Neural progenitor cell (in vitro differentiated cells): Measurements from ENCODE around the gene PCBD2. TPM values are rescaled to one million over a fixed set of nuclear protein-coding genes. Genes with fewer than 3 reads are reported as not detected.

Source experiments
- DNase-seq: peaks from one replicate; pipeline ENCODE4 v3.0.0-alpha.2; 2016; ENCODE audit warnings: low spot score
- H2AFZ ChIP-seq: fragments of 200-600 bp; sonication (generic); replicated peaks from 2 replicates; pipeline ENCODE4 v1.6.1; 2016; ENCODE audit warnings: antibody characterized with exemption
- H3F3A ChIP-seq: fragments of 200-600 bp; sonication (generic); 2 replicates; pipeline ENCODE4 v1.6.1; 2016; ENCODE audit warnings: antibody characterized with exemption, low read depth
- H3K27ac ChIP-seq: fragments of 200-600 bp; sonication (generic); 2 replicates; pipeline ENCODE4 v1.5.1; 2016; ENCODE audit warnings: mild to moderate bottlenecking
- H3K27me3 ChIP-seq: fragments of 200-600 bp; sonication (generic); 2 replicates; pipeline ENCODE4 v1.6.1; 2016; ENCODE audit warnings: mild to moderate bottlenecking, moderate library complexity
- H3K36me3 ChIP-seq: fragments of 200-600 bp; sonication (generic); 2 replicates; pipeline ENCODE4 v1.5.1; 2016
- H3K4me1 ChIP-seq: fragments of 200-600 bp; sonication (generic); 2 replicates; pipeline ENCODE4 v1.6.1; 2016; ENCODE audit warnings: mixed run types
- H3K4me2 ChIP-seq: fragments of 200-600 bp; sonication (generic); 2 replicates; pipeline ENCODE4 v1.6.1; 2016
- H3K4me3 ChIP-seq: fragments of 200-600 bp; sonication (generic); 2 replicates; pipeline ENCODE4 v1.5.1; 2016
- H3K79me2 ChIP-seq: fragments of 200-600 bp; sonication (generic); 2 replicates; pipeline ENCODE4 v1.6.1; 2016; ENCODE audit warnings: low read depth
- H3K9ac ChIP-seq: fragments of 200-600 bp; sonication (generic); 2 replicates; pipeline ENCODE4 v1.6.1; 2016
- H3K9me3 ChIP-seq: fragments of 200-600 bp; sonication (generic); 2 replicates; pipeline ENCODE4 v1.5.1; 2016; ENCODE audit warnings: low read depth
- H4K20me1 ChIP-seq: fragments of 200-600 bp; sonication (generic); 2 replicates; pipeline ENCODE4 v1.6.1; 2016; ENCODE audit warnings: low read depth
- H3K27ac Mint-ChIP-seq: 3 replicates; pipeline ENCODE4 v1.8.0; 2021; ENCODE audit warnings: mixed read lengths
- H3K27me3 Mint-ChIP-seq: 2 replicates; pipeline ENCODE4 v1.8.0; 2022; ENCODE audit warnings: low read depth, mild to moderate bottlenecking, inconsistent platforms, moderate library complexity, mixed read lengths; ENCODE audit not compliant: insufficient read depth
- H3K36me3 Mint-ChIP-seq: 3 replicates; pipeline ENCODE4 v1.8.0; 2021; ENCODE audit warnings: mixed read lengths
- H3K4me1 Mint-ChIP-seq: 3 replicates; pipeline ENCODE4 v1.8.0; 2021; ENCODE audit warnings: mixed read lengths
- H3K4me3 Mint-ChIP-seq: 3 replicates; pipeline ENCODE4 v1.8.0; 2021; ENCODE audit warnings: mild to moderate bottlenecking, moderate library complexity, mixed read lengths
- H3K9me3 Mint-ChIP-seq: 3 replicates; pipeline ENCODE4 v1.8.0; 2020; ENCODE audit warnings: mixed read lengths
- EZH2 ChIP-seq: fragments of 200-600 bp; sonication (generic); IDR thresholded peaks from 2 replicates; pipeline ENCODE4 v1.6.1; 2017; ENCODE audit warnings: antibody characterized with exemption, mild to moderate bottlenecking, moderate library complexity
- EZH2phosphoT487 ChIP-seq: fragments of 200-600 bp; sonication (generic); IDR thresholded peaks from 2 replicates; pipeline ENCODE4 v1.6.1; 2017; ENCODE audit warnings: antibody characterized with exemption
- total RNA-seq: library from RNA; depleted of rRNA; stranded (reverse); fragments of >200 nt; gene quantifications from 2 replicates; pipeline ENCODE4 v1.2.3, GENCODE V29; 2015; ENCODE audit warnings: low replicate concordance
- TF ChIP-seq, protein P1 (sequence below): fragments of 200-600 bp; sonication (generic); IDR thresholded peaks from 2 replicates; pipeline ENCODE4 v1.5.1; 2017; ENCODE audit warnings: antibody characterized with exemption, mild to moderate bottlenecking

PCBD2 gene
- total RNA-seq, 1 donor from 2014 or later, result 5.0 TPM

DNA sequence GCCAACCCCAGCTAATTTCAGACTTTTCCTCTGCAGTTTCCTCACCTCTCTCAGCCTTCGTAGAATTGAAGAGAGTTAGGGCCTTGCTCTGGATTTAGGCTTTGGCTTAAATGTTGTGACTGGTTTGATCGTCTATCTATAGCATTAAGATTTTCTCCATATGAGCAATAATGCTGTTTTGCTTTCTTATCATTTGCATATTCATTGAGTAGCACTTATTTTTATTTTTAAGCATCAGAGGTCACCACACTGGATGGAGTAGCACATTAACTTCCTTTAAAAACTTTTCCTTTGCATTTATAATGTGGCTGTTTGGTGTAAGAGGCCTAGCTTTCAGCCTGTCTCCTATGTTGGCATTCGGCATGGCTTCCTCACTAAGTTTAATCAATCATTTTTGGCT is 12.6 kb upstream of the PCBD2 start:
- no peak overlapping the region for H2AFZ ChIP-seq
- Mint-ChIP-seq H3K4me1 (no peaks in the 10 kb centered on the region), H3K27me3 (no peaks in the 10 kb centered on the region), H3K9me3 (peaks cover 8% of the 10 kb centered on the region), H3K36me3 (peaks cover 42% of the 10 kb centered on the region), H3K4me3 (no peak overlapping the region), H3K27ac (no peak overlapping the region)
- no peaks in the 10 kb centered on the region for H3K79me2 ChIP-seq
- H3K4me3 ChIP-seq, result no peak overlapping the region
- no peaks in the 10 kb centered on the region for H3F3A ChIP-seq
- peaks cover 10% of the 10 kb centered on the region for H3K4me1 ChIP-seq
- DNase-seq, result no peak
- H3K9ac ChIP-seq, result no peak overlapping the region
- no peak overlapping the region for H3K4me2 ChIP-seq
- peaks cover 5% of the 10 kb centered on the region for H4K20me1 ChIP-seq
- TF ChIP-seq, protein P1, sequence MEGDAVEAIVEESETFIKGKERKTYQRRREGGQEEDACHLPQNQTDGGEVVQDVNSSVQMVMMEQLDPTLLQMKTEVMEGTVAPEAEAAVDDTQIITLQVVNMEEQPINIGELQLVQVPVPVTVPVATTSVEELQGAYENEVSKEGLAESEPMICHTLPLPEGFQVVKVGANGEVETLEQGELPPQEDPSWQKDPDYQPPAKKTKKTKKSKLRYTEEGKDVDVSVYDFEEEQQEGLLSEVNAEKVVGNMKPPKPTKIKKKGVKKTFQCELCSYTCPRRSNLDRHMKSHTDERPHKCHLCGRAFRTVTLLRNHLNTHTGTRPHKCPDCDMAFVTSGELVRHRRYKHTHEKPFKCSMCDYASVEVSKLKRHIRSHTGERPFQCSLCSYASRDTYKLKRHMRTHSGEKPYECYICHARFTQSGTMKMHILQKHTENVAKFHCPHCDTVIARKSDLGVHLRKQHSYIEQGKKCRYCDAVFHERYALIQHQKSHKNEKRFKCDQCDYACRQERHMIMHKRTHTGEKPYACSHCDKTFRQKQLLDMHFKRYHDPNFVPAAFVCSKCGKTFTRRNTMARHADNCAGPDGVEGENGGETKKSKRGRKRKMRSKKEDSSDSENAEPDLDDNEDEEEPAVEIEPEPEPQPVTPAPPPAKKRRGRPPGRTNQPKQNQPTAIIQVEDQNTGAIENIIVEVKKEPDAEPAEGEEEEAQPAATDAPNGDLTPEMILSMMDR, result no peak
- no peak for TF ChIP-seq EZH2
- H3K36me3 ChIP-seq, result no peaks in the 10 kb centered on the region
- no peaks in the 10 kb centered on the region for H3K27me3 ChIP-seq
- H3K9me3 ChIP-seq, result no peaks in the 10 kb centered on the region
- no peak overlapping the region for H3K27ac ChIP-seq

DNA sequence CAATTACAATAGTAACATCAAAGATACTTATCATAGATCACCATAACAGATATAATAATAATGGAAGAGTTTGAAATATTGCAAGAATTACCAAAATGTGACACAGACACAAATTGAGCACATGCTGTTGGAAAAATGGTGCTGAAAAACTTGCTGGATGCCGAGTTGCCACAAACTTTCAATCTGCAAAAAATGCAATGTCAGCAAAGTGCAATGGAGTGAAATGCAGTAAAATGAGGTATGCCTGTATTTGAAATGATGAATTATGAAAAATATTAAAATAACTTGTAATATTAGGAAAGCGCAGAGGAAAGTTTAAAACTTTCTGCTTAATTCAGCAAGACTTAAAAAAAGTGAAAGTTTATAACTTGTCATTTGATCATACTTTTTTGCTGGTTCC is 12.0 kb upstream of the PCBD2 start:
- TF ChIP-seq EZH2 (no peak), EZH2phosphoT487 (no peak)
- TF ChIP-seq, protein P1, result no peak
- Histone ChIP-seq H3K4me3 (no peak overlapping the region), H3K36me3 (no peaks in the 10 kb centered on the region), H3K9me3 (no peaks in the 10 kb centered on the region), H2AFZ (no peak overlapping the region), H3F3A (no peaks in the 10 kb centered on the region), H3K4me1 (peaks cover 10% of the 10 kb centered on the region), H3K27ac (no peak overlapping the region), H3K4me2 (no peak overlapping the region), H3K27me3 (no peaks in the 10 kb centered on the region), H3K9ac (no peak overlapping the region), H4K20me1 (peaks cover 5% of the 10 kb centered on the region), H3K79me2 (no peaks in the 10 kb centered on the region)
- H3K4me1 Mint-ChIP-seq, result no peaks in the 10 kb centered on the region
- peaks cover 36% of the 10 kb centered on the region for H3K36me3 Mint-ChIP-seq
- H3K27ac Mint-ChIP-seq, result no peak overlapping the region
- H3K27me3 Mint-ChIP-seq, result no peaks in the 10 kb centered on the region
- peaks cover 8% of the 10 kb centered on the region for H3K9me3 Mint-ChIP-seq
- no peak for DNase-seq
- no peak overlapping the region for H3K4me3 Mint-ChIP-seq

DNA sequence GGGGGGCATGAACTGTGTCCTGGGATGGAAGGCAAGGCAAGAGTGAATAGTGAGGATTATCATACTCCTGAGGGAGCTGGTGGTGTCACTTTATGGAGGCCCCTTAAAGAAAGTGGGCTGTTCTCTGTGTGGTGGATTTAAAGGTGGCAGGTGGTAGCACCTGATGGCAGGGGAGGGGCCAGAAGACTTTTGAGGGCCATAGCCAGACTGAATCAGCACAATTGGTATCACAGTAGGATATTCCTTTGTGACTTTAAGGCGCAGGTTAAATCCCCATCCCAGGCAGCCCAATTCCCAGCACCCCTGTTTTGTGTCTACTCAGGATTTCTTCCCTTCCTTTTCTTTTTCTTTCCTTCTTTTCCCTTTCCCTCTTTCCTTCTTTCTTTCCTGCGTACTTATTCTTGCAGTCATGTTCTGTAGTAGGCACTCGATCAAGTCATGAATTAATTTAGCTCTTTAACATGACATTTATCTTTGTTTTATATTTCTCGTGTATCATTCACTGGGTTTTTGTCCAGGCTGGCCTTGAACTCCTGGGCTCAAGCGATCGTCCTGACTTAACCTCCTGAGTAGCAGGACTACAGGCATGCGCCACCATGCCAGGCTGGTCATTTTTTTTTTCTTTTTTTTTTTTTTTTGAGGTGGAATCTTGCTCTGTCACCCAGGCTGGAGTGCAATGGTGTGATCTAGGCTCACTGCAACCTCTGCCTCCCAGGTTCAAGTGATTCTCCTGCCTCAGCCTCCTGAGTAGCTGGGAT is 11.0 kb upstream of the PCBD2 start:
- Mint-ChIP-seq H3K4me1 (no peaks in the 10 kb centered on the region), H3K9me3 (peaks cover 7% of the 10 kb centered on the region), H3K36me3 (peaks cover 31% of the 10 kb centered on the region), H3K27me3 (no peaks in the 10 kb centered on the region), H3K4me3 (no peak overlapping the region), H3K27ac (no peak overlapping the region)
- Histone ChIP-seq H3K36me3 (no peaks in the 10 kb centered on the region), H2AFZ (no peak overlapping the region), H3K9ac (no peak overlapping the region), H3K9me3 (no peaks in the 10 kb centered on the region), H3K27ac (no peak overlapping the region), H3K27me3 (no peaks in the 10 kb centered on the region), H3K4me2 (no peak overlapping the region), H3K4me3 (no peak overlapping the region), H3F3A (no peaks in the 10 kb centered on the region), H3K4me1 (peaks cover 10% of the 10 kb centered on the region), H4K20me1 (peaks cover 5% of the 10 kb centered on the region), H3K79me2 (no peaks in the 10 kb centered on the region)
- TF ChIP-seq, protein P1, result no peak
- TF ChIP-seq EZH2 (no peak), EZH2phosphoT487 (no peak)
- no peak for DNase-seq
